ENCODE data around the gene TBATA.

The TBATA gene

GRCh38 chr10:70744617-70745143 lies 40.5 kb downstream of the TBATA start:
- peaks cover 3% of the 10 kb centered on the region for H3K9me3 Mint-ChIP-seq
- peaks cover 4% of the 10 kb centered on the region for H3K27me3 Mint-ChIP-seq (ENCODE audit: low read depth)
- H3K36me3 Mint-ChIP-seq (ENCODE audit: low read depth): no peaks in the 10 kb centered on the region
- peaks cover 30% of the 10 kb centered on the region for H3K4me1 Mint-ChIP-seq
- H3K4me3 Mint-ChIP-seq: no peak overlapping the region
- no peak for TF ChIP-seq CTCF (IDR thresholded peaks at IDR 0.05; ENCODE audit: unreplicated experiment in 3 of 3)
- peak overlapping the region in 1 of 3 experiments; percentile 1 for H3K27ac Mint-ChIP-seq

- TF ChIP-seq CTCF (IDR thresholded peaks at IDR 0.05; ENCODE audit: unreplicated experiment in 3 of 3): no peak
- peaks cover 3% of the 10 kb centered on the region for H3K9me3 Mint-ChIP-seq
- peaks cover 4% of the 10 kb centered on the region for H3K27me3 Mint-ChIP-seq (ENCODE audit: low read depth)
- H3K4me3 Mint-ChIP-seq: no peak overlapping the region
- no peak overlapping the region for H3K27ac Mint-ChIP-seq
- peaks cover 30% of the 10 kb centered on the region for H3K4me1 Mint-ChIP-seq
- no peaks in the 10 kb centered on the region for H3K36me3 Mint-ChIP-seq (ENCODE audit: low read depth)
Observed at GRCh38 chr10:70743879-70744278, 41.3 kb downstream of the TBATA start.

GRCh38 chr10:70743430-70743788 lies 41.8 kb downstream of the TBATA start:
- Mint-ChIP-seq H3K4me3 (no peak overlapping the region), H3K27ac (no peak overlapping the region), H3K36me3 (ENCODE audit: low read depth) (no peaks in the 10 kb centered on the region), H3K9me3 (peaks cover 3% of the 10 kb centered on the region), H3K27me3 (ENCODE audit: low read depth) (peaks cover 4% of the 10 kb centered on the region), H3K4me1 (peaks cover 32% of the 10 kb centered on the region)
- no peak for TF ChIP-seq CTCF (IDR thresholded peaks at IDR 0.05; ENCODE audit: unreplicated experiment in 3 of 3)

GRCh38 chr10:70742537-70743429 lies 42.4 kb downstream of the TBATA start:
- Mint-ChIP-seq H3K4me3 (no peak overlapping the region), H3K27ac (peak overlapping the region; percentile 45 to 90 (median 61)), H3K27me3 (ENCODE audit: low read depth) (peaks cover 4% of the 10 kb centered on the region), H3K4me1 (peaks cover 36% of the 10 kb centered on the region), H3K36me3 (ENCODE audit: low read depth) (no peaks in the 10 kb centered on the region), H3K9me3 (peaks cover 3% of the 10 kb centered on the region)
- TF ChIP-seq CTCF (IDR thresholded peaks at IDR 0.05; ENCODE audit: unreplicated experiment in 3 of 3): no peak

- peak overlapping the region in 2 of 3 experiments; percentile 38 to 62 for H3K27ac Mint-ChIP-seq
- no peak overlapping the region for H3K4me3 Mint-ChIP-seq
- H3K27me3 Mint-ChIP-seq (ENCODE audit: low read depth): peaks cover under 1% of the 10 kb centered on the region
- H3K9me3 Mint-ChIP-seq: peaks cover under 1% of the 10 kb centered on the region
- H3K36me3 Mint-ChIP-seq (ENCODE audit: low read depth): no peaks in the 10 kb centered on the region
- TF ChIP-seq CTCF (IDR thresholded peaks at IDR 0.05; ENCODE audit: unreplicated experiment in 3 of 3): no peak
- peaks cover 30% of the 10 kb centered on the region for H3K4me1 Mint-ChIP-seq
Observed at GRCh38 chr10:70740406-70741288, 44.5 kb downstream of the TBATA start.

Measured in nephron (organoid).